ENCODE results near the gene OR2C3. TPM values are rescaled to one million over a fixed set of nuclear protein-coding genes. Genes with fewer than 3 reads are reported as not detected.
"Not testable (repeated sequence)": the region's sequence is repeated elsewhere in the genome, so short reads cannot be mapped to it uniquely, and the experiment has no call there.

Gene OR2C3
- polyA plus RNA-seq, 4 donors: 0.01 to 0.07 TPM; not detected in 2

DNA sequence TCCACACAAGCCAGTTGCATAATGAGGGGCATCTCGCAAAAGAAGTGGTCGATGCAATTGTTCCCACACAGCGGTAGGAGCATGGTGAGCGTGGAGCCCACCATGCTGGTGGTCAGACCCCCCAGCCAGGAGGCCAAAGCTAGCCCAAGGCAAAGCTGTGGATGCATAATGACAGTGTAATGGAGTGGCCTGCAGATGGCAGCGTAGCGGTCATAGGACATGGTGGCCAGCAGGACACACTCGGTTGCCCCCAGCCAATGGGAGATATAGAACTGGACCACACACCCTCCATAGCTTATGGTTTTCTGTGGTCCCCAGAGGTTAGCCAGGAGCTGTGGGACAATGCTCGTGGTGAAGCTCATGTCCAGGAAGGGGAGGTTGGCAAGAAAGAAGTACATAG lies 4.3 kb downstream of the OR2C3 start:
- DNase-seq: no peak
- no peaks in the 10 kb centered on the region for H3K36me3 ChIP-seq (ENCODE audit: control insufficient read depth in 3 of 3, insufficient read depth in 2 of 3, low read depth in 1 of 3, low read length in 3 of 3)
- no peak overlapping the region for H3K27ac ChIP-seq (ENCODE audit: low read depth in 1 of 3, low read length in 2 of 3)
- H3K4me3 ChIP-seq (ENCODE audit: low read depth in 1 of 3, low read length in 3 of 3): no peak overlapping the region
- H3K27me3 ChIP-seq (ENCODE audit: control insufficient read depth in 3 of 3, insufficient read depth in 3 of 3, low read length in 3 of 3): no peaks in the 10 kb centered on the region
- peaks cover 0 to 9% of the 10 kb centered on the region in 2 donors for H3K9me3 ChIP-seq (ENCODE audit: control insufficient read depth in 2 of 2, insufficient read depth in 1 of 2, low read depth in 1 of 2, low read length in 1 of 2)
- H3K4me1 ChIP-seq (ENCODE audit: control insufficient read depth in 3 of 3, insufficient read depth in 2 of 3, low read depth in 1 of 3, low read length in 2 of 3): no peaks in the 10 kb centered on the region
- no peak for FAIRE-seq
- WGBS, 3 donors: 87 to 91% (median 89%) methylated on average over 8 of the region's 8 CpGs

DNA sequence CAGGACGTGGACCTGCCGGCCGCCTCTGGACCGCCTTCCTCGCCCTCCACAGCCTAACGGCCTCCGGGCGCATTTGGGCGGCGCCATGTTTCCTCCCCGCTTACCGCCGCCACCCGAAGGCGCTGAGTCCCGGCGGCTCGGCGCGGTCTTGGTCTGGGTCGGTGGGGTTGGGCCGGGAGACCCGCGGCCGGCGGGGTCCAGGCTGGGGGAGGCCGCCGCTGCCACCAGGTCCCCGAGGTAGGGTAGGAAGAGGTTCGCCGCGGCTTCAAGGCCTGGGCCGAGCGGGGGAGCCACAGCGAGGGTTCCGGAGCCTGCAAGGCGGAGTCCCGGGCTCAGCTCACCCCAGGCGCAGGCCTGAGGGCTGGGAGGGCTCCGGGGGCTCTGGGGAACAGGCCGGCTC lies 5.5 kb downstream of the OR2C3 start:
- no peaks in the 10 kb centered on the region for H3K4me1 ChIP-seq (ENCODE audit: control insufficient read depth in 3 of 3, insufficient read depth in 2 of 3, low read depth in 1 of 3, low read length in 2 of 3)
- H3K4me3 ChIP-seq (ENCODE audit: low read depth in 1 of 3, low read length in 3 of 3): no peak overlapping the region
- no peaks in the 10 kb centered on the region for H3K27me3 ChIP-seq (ENCODE audit: control insufficient read depth in 3 of 3, insufficient read depth in 3 of 3, low read length in 3 of 3)
- peaks cover 0 to 9% of the 10 kb centered on the region in 2 donors for H3K9me3 ChIP-seq (ENCODE audit: control insufficient read depth in 2 of 2, insufficient read depth in 1 of 2, low read depth in 1 of 2, low read length in 1 of 2)
- no peak for FAIRE-seq
- no peak for DNase-seq
- H3K27ac ChIP-seq (ENCODE audit: low read depth in 1 of 3, low read length in 2 of 3): no peak overlapping the region
- 60 to 68% (median 67%) methylated on average over 18 to 41 of the region's 41 CpGs for WGBS, 3 donors
- no peaks in the 10 kb centered on the region for H3K36me3 ChIP-seq (ENCODE audit: control insufficient read depth in 3 of 3, insufficient read depth in 2 of 3, low read depth in 1 of 3, low read length in 3 of 3)

DNA sequence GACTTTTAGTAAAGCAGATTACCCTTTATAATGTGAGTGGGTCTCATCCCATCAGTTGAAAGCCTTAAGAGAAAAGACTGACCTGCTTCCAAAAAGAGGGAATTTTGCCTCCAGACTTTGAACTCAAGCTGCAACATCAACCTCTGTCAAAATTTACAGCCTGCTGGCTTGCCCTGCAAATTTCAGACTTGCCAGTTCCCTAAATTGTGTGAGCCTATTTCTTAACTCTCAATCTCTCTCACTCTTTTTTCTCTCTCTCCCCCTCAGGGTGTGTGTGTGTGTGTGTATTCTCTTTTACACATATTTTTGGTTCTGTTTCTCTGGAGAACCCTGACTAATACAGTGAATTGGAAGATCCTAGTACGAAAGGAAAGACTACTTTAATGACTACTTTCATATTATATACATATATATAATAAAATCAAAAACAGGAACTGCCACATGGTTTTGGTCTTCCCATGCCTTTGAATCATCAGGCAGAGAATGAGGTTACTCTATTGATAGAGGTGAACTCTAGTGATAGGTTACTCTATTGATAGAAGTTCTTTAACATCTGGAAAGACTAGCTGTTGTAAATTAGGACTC lies 6.4 kb downstream of the OR2C3 start:
- Histone ChIP-seq H3K27ac (ENCODE audit: low read depth in 1 of 3, low read length in 2 of 3) (no peak overlapping the region), H3K36me3 (ENCODE audit: control insufficient read depth in 3 of 3, insufficient read depth in 2 of 3, low read depth in 1 of 3, low read length in 3 of 3) (no peaks in the 10 kb centered on the region), H3K9me3 (ENCODE audit: control insufficient read depth in 2 of 2, insufficient read depth in 1 of 2, low read depth in 1 of 2, low read length in 1 of 2) (peaks cover 0 to 9% of the 10 kb centered on the region in 2 donors), H3K4me3 (ENCODE audit: low read depth in 1 of 3, low read length in 3 of 3) (no peak overlapping the region), H3K4me1 (ENCODE audit: control insufficient read depth in 3 of 3, insufficient read depth in 2 of 3, low read depth in 1 of 3, low read length in 2 of 3) (no peaks in the 10 kb centered on the region), H3K27me3 (ENCODE audit: control insufficient read depth in 3 of 3, insufficient read depth in 3 of 3, low read length in 3 of 3) (no peaks in the 10 kb centered on the region)
- no peak for FAIRE-seq
- no peak for DNase-seq
- 80 to 88% (median 86%) methylated on average over 1 of the region's 1 CpG for WGBS, 3 donors

DNA sequence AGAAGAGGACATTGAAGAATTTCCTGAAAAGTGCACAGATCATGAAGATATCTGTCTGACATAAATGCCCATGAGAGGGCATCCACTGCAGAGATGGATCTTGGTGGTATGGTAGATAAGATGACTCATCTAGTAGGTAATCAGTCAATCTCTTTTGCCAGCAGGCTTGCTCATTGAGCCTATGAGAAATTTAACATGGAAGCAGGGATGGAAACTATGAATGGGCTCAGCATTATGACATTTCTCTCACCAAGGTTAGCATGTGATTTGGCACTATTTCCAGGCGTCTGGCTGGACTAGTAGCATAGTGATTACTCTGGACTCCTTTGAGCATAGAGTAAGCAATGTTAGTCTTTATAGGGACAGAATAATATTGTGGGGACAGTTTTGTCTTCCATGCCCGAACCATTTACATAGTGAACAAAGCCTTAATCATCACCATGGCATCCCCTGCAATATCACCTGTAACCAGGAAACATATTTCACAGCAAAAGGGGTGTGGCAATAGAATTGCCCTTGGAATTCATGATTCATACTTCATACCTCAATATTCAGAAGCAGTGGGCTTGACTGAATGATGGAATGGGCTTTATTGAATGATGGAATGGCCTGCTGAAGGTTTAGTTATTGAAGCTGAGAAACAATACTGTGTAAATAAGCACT lies 7.3 kb downstream of the OR2C3 start:
- Histone ChIP-seq H3K27me3 (ENCODE audit: control insufficient read depth in 3 of 3, insufficient read depth in 3 of 3, low read length in 3 of 3) (no peaks in the 10 kb centered on the region), H3K4me3 (ENCODE audit: low read depth in 1 of 3, low read length in 3 of 3) (no peak overlapping the region), H3K27ac (ENCODE audit: low read depth in 1 of 3, low read length in 2 of 3) (no peak overlapping the region), H3K4me1 (ENCODE audit: control insufficient read depth in 3 of 3, insufficient read depth in 2 of 3, low read depth in 1 of 3, low read length in 2 of 3) (no peaks in the 10 kb centered on the region), H3K36me3 (ENCODE audit: control insufficient read depth in 3 of 3, insufficient read depth in 2 of 3, low read depth in 1 of 3, low read length in 3 of 3) (no peaks in the 10 kb centered on the region), H3K9me3 (ENCODE audit: control insufficient read depth in 2 of 2, insufficient read depth in 1 of 2, low read depth in 1 of 2, low read length in 1 of 2) (peaks cover 0 to 9% of the 10 kb centered on the region in 2 donors)
- DNase-seq: no peak
- WGBS, 3 donors: 56 to 68% (median 62%) methylated on average over 2 of the region's 2 CpGs
- no peak for FAIRE-seq

DNA sequence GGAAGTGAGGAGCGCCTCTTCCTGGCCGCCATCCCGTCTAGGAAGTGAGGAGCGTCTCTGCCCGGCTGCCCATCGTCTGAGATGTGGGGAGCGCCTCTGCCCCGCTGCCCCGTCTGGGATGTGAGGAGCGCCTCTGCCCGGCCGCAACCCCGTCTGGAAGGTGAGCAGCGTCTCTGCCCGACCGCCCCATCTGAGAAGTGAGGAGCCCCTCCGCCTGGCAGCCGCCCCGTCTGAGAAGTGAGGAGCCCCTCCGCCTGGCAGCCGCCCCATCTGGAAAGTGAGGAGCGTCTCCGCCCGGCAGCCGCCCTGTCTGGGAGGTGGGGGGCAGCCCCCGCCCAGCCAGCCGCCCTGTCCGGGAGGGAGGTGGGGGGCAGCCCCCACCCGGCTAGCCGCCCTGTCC lies 14.4 kb downstream of the OR2C3 start:
- not testable (repeated sequence) for H3K36me3 ChIP-seq (ENCODE audit: control insufficient read depth in 3 of 3, insufficient read depth in 2 of 3, low read depth in 1 of 3, low read length in 3 of 3)

GRCh38 chr1:247518613-247518891 lies 17.7 kb downstream of the OR2C3 start:
- no peak for DNase-seq
- Histone ChIP-seq H3K36me3 (ENCODE audit: control insufficient read depth in 3 of 3, insufficient read depth in 2 of 3, low read depth in 1 of 3, low read length in 3 of 3) (no peaks in the 10 kb centered on the region), H3K27me3 (ENCODE audit: control insufficient read depth in 3 of 3, insufficient read depth in 3 of 3, low read length in 3 of 3) (no peaks in the 10 kb centered on the region), H3K9me3 (ENCODE audit: control insufficient read depth in 2 of 2, insufficient read depth in 1 of 2, low read depth in 1 of 2, low read length in 1 of 2) (peaks cover 0 to 10% of the 10 kb centered on the region in 2 donors), H3K4me1 (ENCODE audit: control insufficient read depth in 3 of 3, insufficient read depth in 2 of 3, low read depth in 1 of 3, low read length in 2 of 3) (no peaks in the 10 kb centered on the region), H3K27ac (ENCODE audit: low read depth in 1 of 3, low read length in 2 of 3) (no peak overlapping the region), H3K4me3 (ENCODE audit: low read depth in 1 of 3, low read length in 3 of 3) (no peak overlapping the region)
- WGBS, 3 donors: 83 to 92% (median 89%) methylated on average over 19 of the region's 19 CpGs
- FAIRE-seq: no peak

More for the DNA sequence above, 14.4 kb downstream of the OR2C3 start:
- not testable (repeated sequence) for H3K4me1 ChIP-seq (ENCODE audit: control insufficient read depth in 3 of 3, insufficient read depth in 2 of 3, low read depth in 1 of 3, low read length in 2 of 3); H3K27me3 ChIP-seq (ENCODE audit: control insufficient read depth in 3 of 3, insufficient read depth in 3 of 3, low read length in 3 of 3); H3K27ac ChIP-seq (ENCODE audit: low read depth in 1 of 3, low read length in 2 of 3); FAIRE-seq; H3K9me3 ChIP-seq (ENCODE audit: control insufficient read depth in 2 of 2, insufficient read depth in 1 of 2, low read depth in 1 of 2, low read length in 1 of 2); H3K4me3 ChIP-seq (ENCODE audit: low read depth in 1 of 3, low read length in 3 of 3); DNase-seq
- 76 to 93% (median 86%) methylated on average over 7 to 28 of the region's 30 CpGs for whole genome bisulfite sequencing, 3 donors

- H3K27ac ChIP-seq (ENCODE audit: low read depth in 1 of 3, low read length in 2 of 3): no peak overlapping the region
- no peak overlapping the region for H3K4me3 ChIP-seq (ENCODE audit: low read depth in 1 of 3, low read length in 3 of 3)
Observed at GRCh38 chr1:247517795-247518612, 18.2 kb downstream of the OR2C3 start.

DNA sequence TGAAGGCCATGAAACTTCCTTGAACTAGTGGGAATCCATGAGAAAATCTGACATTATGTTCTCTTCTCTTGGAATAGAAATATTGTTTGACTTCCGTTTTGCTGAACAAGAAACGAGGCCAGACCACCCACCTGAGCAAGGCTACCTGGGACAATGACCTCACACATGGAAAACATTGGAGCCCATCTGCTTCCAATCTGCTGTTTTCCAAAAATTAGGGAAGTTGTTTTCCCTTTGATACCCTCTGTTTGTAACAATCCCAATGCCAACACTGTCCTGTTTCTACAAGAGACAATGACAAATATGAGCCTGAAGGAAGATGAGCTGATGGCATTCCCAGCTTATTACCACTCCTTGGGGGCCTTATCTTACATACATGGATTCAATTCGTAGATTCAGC lies 29.4 kb downstream of the OR2C3 start:
- Histone ChIP-seq H3K4me3 (ENCODE audit: low read depth in 1 of 3, low read length in 3 of 3) (no peak overlapping the region), H3K4me1 (ENCODE audit: control insufficient read depth in 3 of 3, insufficient read depth in 2 of 3, low read depth in 1 of 3, low read length in 2 of 3) (no peaks in the 10 kb centered on the region), H3K9me3 (ENCODE audit: control insufficient read depth in 2 of 2, insufficient read depth in 1 of 2, low read depth in 1 of 2, low read length in 1 of 2) (no peaks in the 10 kb centered on the region), H3K27ac (ENCODE audit: low read depth in 1 of 3, low read length in 2 of 3) (no peak overlapping the region), H3K27me3 (ENCODE audit: control insufficient read depth in 3 of 3, insufficient read depth in 3 of 3, low read length in 3 of 3) (no peaks in the 10 kb centered on the region), H3K36me3 (ENCODE audit: control insufficient read depth in 3 of 3, insufficient read depth in 2 of 3, low read depth in 1 of 3, low read length in 3 of 3) (no peaks in the 10 kb centered on the region)
- FAIRE-seq (no peak), DNase-seq (no peak)
- 28 to 33% (median 32%) methylated on average over 3 of the region's 3 CpGs for WGBS, 3 donors

More at GRCh38 chr1:247517795-247518612, 18.2 kb downstream of the OR2C3 start:
- Histone ChIP-seq H3K9me3 (ENCODE audit: control insufficient read depth in 2 of 2, insufficient read depth in 1 of 2, low read depth in 1 of 2, low read length in 1 of 2) (peaks cover 0 to 14% of the 10 kb centered on the region in 2 donors), H3K27me3 (ENCODE audit: control insufficient read depth in 3 of 3, insufficient read depth in 3 of 3, low read length in 3 of 3) (no peaks in the 10 kb centered on the region), H3K4me1 (ENCODE audit: control insufficient read depth in 3 of 3, insufficient read depth in 2 of 3, low read depth in 1 of 3, low read length in 2 of 3) (no peaks in the 10 kb centered on the region), H3K36me3 (ENCODE audit: control insufficient read depth in 3 of 3, insufficient read depth in 2 of 3, low read depth in 1 of 3, low read length in 3 of 3) (no peaks in the 10 kb centered on the region)
- DNase-seq (no peak), FAIRE-seq (no peak)
- 56 to 71% (median 67%) methylated on average over 70 to 72 of the region's 72 CpGs for WGBS, 3 donors
